Measurements from ENCODE around the gene SINHCAF.

The SINHCAF gene

DNA sequence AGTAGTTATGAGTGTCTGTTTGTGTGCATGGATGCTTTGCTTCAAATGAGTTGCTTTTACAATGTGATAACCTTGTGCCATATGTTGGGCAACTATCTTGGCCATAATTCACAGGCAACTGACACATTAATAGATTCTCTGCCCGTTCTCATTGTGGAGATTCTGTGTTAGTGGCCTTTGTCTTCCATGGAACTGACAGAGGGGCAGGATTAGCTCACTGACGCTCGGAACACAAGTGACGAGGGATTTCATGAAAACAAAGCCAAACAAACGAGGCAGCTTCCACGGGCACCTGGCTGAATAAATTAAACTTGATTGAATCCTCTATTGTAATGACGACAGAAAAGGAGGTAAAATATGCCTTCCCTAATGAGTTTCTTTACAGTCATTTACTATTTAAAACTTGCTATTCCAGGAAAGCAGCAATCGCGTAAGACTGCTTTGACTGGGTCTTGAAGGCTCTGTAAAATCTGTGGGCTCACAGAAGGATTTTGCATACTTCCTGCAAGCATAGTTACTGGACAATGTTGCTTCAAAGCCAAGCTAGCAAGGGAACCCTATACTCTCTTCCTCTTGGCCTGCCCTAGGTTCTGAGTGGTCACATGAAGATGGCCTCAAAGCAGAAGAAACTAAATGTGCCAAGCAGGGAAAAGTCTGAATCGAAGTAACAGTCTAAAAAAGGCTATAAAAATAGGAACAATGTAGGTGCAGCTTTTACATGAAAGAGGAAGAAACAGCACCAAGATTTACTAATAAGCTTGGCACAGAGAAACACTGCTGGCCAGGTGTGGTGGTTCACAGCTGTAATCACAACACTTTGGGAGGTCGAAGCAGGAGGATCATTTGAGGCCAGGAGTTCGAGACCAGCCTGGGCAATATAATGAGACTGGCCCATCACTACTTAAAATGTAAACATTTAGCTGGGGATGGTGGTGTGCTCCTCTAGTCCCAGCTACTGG, 28.1 kb upstream of the SINHCAF start:
- TF ChIP-seq EZH2phosphoT487 (IDR thresholded peaks at IDR 0.05; ENCODE audit: low read length) (no peak), EZH2 (optimal IDR thresholded peaks at IDR 0.05; ENCODE audit: low read depth, low read length) (no peak)
- TF ChIP-seq, protein P1, sequence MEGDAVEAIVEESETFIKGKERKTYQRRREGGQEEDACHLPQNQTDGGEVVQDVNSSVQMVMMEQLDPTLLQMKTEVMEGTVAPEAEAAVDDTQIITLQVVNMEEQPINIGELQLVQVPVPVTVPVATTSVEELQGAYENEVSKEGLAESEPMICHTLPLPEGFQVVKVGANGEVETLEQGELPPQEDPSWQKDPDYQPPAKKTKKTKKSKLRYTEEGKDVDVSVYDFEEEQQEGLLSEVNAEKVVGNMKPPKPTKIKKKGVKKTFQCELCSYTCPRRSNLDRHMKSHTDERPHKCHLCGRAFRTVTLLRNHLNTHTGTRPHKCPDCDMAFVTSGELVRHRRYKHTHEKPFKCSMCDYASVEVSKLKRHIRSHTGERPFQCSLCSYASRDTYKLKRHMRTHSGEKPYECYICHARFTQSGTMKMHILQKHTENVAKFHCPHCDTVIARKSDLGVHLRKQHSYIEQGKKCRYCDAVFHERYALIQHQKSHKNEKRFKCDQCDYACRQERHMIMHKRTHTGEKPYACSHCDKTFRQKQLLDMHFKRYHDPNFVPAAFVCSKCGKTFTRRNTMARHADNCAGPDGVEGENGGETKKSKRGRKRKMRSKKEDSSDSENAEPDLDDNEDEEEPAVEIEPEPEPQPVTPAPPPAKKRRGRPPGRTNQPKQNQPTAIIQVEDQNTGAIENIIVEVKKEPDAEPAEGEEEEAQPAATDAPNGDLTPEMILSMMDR (IDR thresholded peaks at IDR 0.05; ENCODE audit: low read length): no peak
- H3K9me3 ChIP-seq (replicated peaks; ENCODE audit: insufficient read depth, low read length): no peaks in the 10 kb centered on the region
- no peak overlapping the region for H3K4me3 ChIP-seq (ENCODE audit: low read length)
- H4K20me1 ChIP-seq (ENCODE audit: insufficient read depth, low read length): no peaks in the 10 kb centered on the region
- no peaks in the 10 kb centered on the region for H3K4me1 ChIP-seq (ENCODE audit: low read length)
- no peaks in the 10 kb centered on the region for H3F3A ChIP-seq (ENCODE audit: insufficient read depth, low read length)
- H2AFZ ChIP-seq (ENCODE audit: low read length): no peak overlapping the region
- no peak overlapping the region for H3K27ac ChIP-seq (ENCODE audit: low read length)
- no peaks in the 10 kb centered on the region for H3K79me2 ChIP-seq (ENCODE audit: low read length)
- no peaks in the 10 kb centered on the region for H3K36me3 ChIP-seq (replicated peaks; ENCODE audit: insufficient read depth, low read length)
- H3K4me2 ChIP-seq (ENCODE audit: low read depth, low read length): no peak overlapping the region
- no peak overlapping the region for H3K9ac ChIP-seq (ENCODE audit: low read length)
- DNase-seq: no peak
- no peaks in the 10 kb centered on the region for H3K27me3 ChIP-seq (replicated peaks; ENCODE audit: insufficient read depth, low read length)
- H3K9me2 ChIP-seq (replicated peaks; ENCODE audit: insufficient read depth, low read length): no peaks in the 10 kb centered on the region

DNA sequence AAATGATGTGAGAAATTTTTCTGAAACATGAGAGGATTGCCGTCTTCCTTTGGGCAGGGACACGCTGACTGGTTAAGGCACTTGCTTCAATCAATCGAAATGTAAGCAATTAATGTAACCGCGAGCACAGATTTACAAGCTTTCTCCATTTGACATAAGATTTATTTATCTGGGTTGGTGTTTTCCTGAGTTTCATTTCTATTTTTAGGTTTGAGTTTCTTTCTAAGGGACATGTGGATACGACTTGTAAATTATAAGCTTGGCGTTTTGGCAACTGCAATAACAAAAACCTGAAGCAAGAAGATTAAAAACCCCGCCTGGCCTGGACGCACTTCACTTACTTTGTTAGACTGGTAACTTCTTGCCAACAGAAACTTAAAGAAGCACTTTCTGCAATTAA, 20.3 kb upstream of the SINHCAF start:
- Histone ChIP-seq H3K4me2 (ENCODE audit: low read depth, low read length) (no peak overlapping the region), H3K36me3 (replicated peaks; ENCODE audit: insufficient read depth, low read length) (no peaks in the 10 kb centered on the region), H3K9ac (ENCODE audit: low read length) (no peak overlapping the region), H3F3A (ENCODE audit: insufficient read depth, low read length) (no peaks in the 10 kb centered on the region), H3K9me3 (replicated peaks; ENCODE audit: insufficient read depth, low read length) (no peaks in the 10 kb centered on the region), H2AFZ (ENCODE audit: low read length) (no peak overlapping the region), H3K79me2 (ENCODE audit: low read length) (no peaks in the 10 kb centered on the region), H3K4me3 (ENCODE audit: low read length) (no peak overlapping the region), H4K20me1 (ENCODE audit: insufficient read depth, low read length) (no peaks in the 10 kb centered on the region), H3K4me1 (ENCODE audit: low read length) (no peaks in the 10 kb centered on the region), H3K27me3 (replicated peaks; ENCODE audit: insufficient read depth, low read length) (no peaks in the 10 kb centered on the region), H3K27ac (ENCODE audit: low read length) (no peak overlapping the region), H3K9me2 (replicated peaks; ENCODE audit: insufficient read depth, low read length) (no peaks in the 10 kb centered on the region)
- TF ChIP-seq EZH2phosphoT487 (IDR thresholded peaks at IDR 0.05; ENCODE audit: low read length) (no peak), EZH2 (optimal IDR thresholded peaks at IDR 0.05; ENCODE audit: low read depth, low read length) (no peak)
- TF ChIP-seq, protein P1 (IDR thresholded peaks at IDR 0.05; ENCODE audit: low read length): no peak
- DNase-seq: no peak

DNA sequence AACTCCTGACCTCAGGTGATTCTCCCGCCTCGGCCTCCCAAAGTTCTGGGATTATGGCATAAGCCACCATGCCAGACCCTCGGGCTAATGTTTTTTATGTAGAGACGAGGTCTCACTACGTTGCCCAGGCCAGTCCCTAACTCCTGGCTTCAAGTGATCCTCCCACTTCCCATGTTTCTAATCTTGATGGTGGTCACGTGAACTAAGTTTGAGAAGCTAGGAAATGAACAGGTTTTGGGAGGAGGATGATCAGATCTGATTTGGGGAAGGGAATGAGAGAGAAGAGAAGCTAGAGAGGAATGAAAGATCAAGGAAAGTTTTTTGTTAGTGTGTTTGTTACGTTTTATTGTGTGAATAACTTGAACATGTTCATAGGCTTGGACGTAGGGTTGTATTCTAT, 17.2 kb upstream of the SINHCAF start:
- H4K20me1 ChIP-seq (ENCODE audit: insufficient read depth, low read length): no peaks in the 10 kb centered on the region
- DNase-seq: no peak
- no peaks in the 10 kb centered on the region for H3K9me2 ChIP-seq (replicated peaks; ENCODE audit: insufficient read depth, low read length)
- H3K36me3 ChIP-seq (replicated peaks; ENCODE audit: insufficient read depth, low read length): no peaks in the 10 kb centered on the region
- no peak overlapping the region for H2AFZ ChIP-seq (ENCODE audit: low read length)
- TF ChIP-seq, protein P1 (IDR thresholded peaks at IDR 0.05; ENCODE audit: low read length): no peak
- TF ChIP-seq EZH2 (optimal IDR thresholded peaks at IDR 0.05; ENCODE audit: low read depth, low read length) (no peak), EZH2phosphoT487 (IDR thresholded peaks at IDR 0.05; ENCODE audit: low read length) (no peak)
- H3K4me2 ChIP-seq (ENCODE audit: low read depth, low read length): no peak overlapping the region
- no peaks in the 10 kb centered on the region for H3K9me3 ChIP-seq (replicated peaks; ENCODE audit: insufficient read depth, low read length)
- no peak overlapping the region for H3K9ac ChIP-seq (ENCODE audit: low read length)
- H3K4me3 ChIP-seq (ENCODE audit: low read length): no peak overlapping the region
- H3F3A ChIP-seq (ENCODE audit: insufficient read depth, low read length): no peaks in the 10 kb centered on the region
- no peak overlapping the region for H3K27ac ChIP-seq (ENCODE audit: low read length)
- no peaks in the 10 kb centered on the region for H3K4me1 ChIP-seq (ENCODE audit: low read length)
- H3K79me2 ChIP-seq (ENCODE audit: low read length): no peaks in the 10 kb centered on the region
- no peaks in the 10 kb centered on the region for H3K27me3 ChIP-seq (replicated peaks; ENCODE audit: insufficient read depth, low read length)
